Prostate gland (tissue), 2 donors: ENCODE data around the gene ENAH.

Experiments
- POLR2A ChIP-seq: fragments of 450-650 bp; IDR thresholded peaks from one replicate; pipeline ENCODE4 v1.6.1; 2016; ENCODE audit warnings: antibody characterized with exemption, mild to moderate bottlenecking
- POLR2AphosphoS5 ChIP-seq: sonication (generic); formaldehyde crosslinking; IDR thresholded peaks from one replicate; pipeline ENCODE4 v1.6.1; 2017; ENCODE audit warnings: antibody characterized with exemption
- TF ChIP-seq, protein P1 (sequence below), 4 experiments: fragments of 200-600 bp in 2 of 4; fragments of 450-650 bp in 2 of 4; sonication (generic) in 2 of 4; IDR thresholded peaks; 1 replicate in 3 of 4; 2 replicates in 1 of 4; pipeline ENCODE4 v1.5.1; 2016 to 2019; ENCODE audit warnings: antibody characterized with exemption in 4 of 4, mild to moderate bottlenecking in 2 of 4, moderate library complexity in 2 of 4

- TF ChIP-seq, protein P1, sequence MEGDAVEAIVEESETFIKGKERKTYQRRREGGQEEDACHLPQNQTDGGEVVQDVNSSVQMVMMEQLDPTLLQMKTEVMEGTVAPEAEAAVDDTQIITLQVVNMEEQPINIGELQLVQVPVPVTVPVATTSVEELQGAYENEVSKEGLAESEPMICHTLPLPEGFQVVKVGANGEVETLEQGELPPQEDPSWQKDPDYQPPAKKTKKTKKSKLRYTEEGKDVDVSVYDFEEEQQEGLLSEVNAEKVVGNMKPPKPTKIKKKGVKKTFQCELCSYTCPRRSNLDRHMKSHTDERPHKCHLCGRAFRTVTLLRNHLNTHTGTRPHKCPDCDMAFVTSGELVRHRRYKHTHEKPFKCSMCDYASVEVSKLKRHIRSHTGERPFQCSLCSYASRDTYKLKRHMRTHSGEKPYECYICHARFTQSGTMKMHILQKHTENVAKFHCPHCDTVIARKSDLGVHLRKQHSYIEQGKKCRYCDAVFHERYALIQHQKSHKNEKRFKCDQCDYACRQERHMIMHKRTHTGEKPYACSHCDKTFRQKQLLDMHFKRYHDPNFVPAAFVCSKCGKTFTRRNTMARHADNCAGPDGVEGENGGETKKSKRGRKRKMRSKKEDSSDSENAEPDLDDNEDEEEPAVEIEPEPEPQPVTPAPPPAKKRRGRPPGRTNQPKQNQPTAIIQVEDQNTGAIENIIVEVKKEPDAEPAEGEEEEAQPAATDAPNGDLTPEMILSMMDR (IDR thresholded peaks at IDR 0.05), result no peak
- TF ChIP-seq POLR2A (no peak), POLR2AphosphoS5 (no peak)
Measured at GRCh38 chr1:225689882-225690459, 37.0 kb upstream of the ENAH start.
